Epithelial cell of esophagus (primary cell): ENCODE measurements around the gene CCT8L2.
"Not testable (repeated sequence)": the region's sequence is repeated elsewhere in the genome, so short reads cannot be mapped to it uniquely, and the experiment has no call there.

Source experiments
- DNase-seq: peaks from one replicate; pipeline ENCODE4 v3.0.0; 2010; ENCODE audit warnings: low read depth
- H3K4me3 ChIP-seq: 2 replicates; pipeline ENCODE4 v1.5.1; 2011; ENCODE audit warnings: mild to moderate bottlenecking, low read length, control low read depth
- TF ChIP-seq, protein P1 (sequence below): IDR thresholded peaks from 2 replicates; pipeline ENCODE4 v1.5.1; 2011; ENCODE audit warnings: low read depth, mild to moderate bottlenecking, low read length, control low read depth, inconsistent platforms; ENCODE audit not compliant: insufficient read depth; ENCODE audit errors: missing control alignments

The CCT8L2 gene, protein sequence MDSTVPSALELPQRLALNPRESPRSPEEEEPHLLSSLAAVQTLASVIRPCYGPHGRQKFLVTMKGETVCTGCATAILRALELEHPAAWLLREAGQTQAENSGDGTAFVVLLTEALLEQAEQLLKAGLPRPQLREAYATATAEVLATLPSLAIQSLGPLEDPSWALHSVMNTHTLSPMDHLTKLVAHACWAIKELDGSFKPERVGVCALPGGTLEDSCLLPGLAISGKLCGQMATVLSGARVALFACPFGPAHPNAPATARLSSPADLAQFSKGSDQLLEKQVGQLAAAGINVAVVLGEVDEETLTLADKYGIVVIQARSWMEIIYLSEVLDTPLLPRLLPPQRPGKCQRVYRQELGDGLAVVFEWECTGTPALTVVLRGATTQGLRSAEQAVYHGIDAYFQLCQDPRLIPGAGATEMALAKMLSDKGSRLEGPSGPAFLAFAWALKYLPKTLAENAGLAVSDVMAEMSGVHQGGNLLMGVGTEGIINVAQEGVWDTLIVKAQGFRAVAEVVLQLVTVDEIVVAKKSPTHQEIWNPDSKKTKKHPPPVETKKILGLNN

DNA sequence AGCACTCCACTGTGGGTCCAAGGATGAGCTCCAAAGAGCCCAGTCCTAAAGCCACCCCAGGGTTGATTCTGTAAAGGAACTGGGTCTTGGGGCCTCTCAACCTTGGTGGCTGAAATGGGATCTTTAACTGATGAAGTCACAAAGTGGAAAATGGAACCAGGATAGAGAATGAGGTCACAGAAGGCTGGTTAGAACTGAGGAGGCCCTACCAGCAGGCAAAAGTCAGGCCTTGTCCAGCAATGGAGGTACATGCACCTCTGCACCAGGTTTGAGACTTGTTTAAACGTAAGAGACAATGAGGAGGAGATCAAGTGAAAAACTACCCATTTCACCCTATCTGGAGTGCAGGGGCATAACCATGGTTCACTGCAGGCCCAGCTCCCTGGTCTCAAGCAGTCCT lies at the start of gene CCT8L2:
TSS of gene CCT8L2 (minus strand) at position 101 of the 400 bp plus-strand sequence. CDS start 260 bp downstream, outside the sequence.
- not testable (repeated sequence) for DNase-seq, H3K4me3 ChIP-seq

DNA sequence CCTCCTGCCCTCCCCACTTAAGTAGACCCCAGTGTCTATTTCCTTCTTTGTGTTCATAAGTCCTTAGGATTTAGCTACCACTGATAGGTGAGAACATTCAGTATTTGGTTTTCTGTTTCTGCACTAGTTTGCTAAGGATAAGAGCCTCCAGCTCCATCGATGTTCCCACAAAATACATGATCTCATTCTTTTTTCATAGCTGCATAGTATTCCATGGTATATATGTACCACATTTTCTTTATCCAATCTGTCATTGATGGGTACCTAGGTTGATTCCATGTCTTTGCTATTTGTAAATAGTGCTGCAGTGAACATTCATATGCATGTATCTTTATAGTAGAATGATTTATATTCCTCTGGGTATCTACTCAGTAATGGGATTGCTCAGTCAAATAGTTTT lies 42.8 kb upstream of the CCT8L2 start:
- not testable (repeated sequence) for DNase-seq, H3K4me3 ChIP-seq

DNA sequence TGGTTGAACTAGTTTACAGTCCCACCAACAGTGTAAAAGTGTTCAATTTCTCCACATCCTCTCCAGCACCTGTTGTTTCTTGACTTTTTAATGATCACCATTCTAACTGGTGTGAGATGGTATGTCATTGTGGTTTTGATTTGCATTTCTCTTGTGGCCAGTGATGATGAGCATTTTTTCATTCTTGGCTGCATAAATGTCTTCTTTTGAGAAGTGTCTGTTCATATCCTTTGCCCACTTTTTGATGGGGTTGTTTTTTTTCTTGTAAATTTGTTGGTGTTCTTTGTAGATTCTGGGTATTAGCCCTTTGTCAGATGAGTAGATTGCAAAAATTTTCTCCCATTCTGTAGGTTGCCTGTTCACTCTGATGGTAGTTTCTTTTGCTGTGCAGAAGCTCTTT lies 41.5 kb upstream of the CCT8L2 start:
- not testable (repeated sequence) for H3K4me3 ChIP-seq, DNase-seq

DNA sequence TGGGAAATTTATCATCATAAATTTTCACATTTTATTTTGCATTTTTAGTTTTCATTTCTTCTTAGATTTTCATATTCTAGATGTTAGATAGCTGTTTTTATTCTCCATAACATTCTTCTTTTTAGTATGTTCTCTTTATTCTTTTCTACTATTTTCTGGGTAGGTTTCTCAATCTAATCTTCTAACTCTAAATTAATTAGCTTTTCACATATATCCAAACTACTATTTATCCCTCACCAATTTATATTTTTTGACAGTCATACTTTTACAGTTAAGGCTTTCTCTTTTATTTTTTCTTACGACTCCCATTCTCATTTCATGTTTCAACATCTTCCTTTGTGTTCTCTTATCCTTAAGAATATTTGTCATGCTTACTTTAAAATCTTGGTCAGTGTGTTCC lies 35.9 kb upstream of the CCT8L2 start:
- not testable (repeated sequence) for DNase-seq, H3K4me3 ChIP-seq

DNA sequence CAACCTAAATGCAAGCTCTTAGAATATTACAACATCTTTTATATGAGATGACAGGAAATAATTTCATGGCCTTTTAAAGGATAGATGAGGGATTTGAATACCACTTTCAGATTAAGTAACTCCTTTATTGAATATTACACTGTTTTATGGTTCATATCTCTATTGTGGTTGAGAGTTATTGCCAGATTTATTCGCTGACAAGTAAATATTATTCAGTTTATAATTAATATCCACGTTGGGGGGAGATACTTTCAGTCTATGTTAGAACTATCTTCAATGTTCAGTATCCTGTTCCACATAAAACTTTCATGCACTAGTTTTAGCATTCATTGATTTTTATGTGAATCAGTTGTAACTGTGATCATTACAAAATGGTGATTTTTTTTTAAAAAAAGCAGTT lies 32.4 kb upstream of the CCT8L2 start:
- DNase-seq, H3K4me3 ChIP-seq: not testable (repeated sequence)

DNA sequence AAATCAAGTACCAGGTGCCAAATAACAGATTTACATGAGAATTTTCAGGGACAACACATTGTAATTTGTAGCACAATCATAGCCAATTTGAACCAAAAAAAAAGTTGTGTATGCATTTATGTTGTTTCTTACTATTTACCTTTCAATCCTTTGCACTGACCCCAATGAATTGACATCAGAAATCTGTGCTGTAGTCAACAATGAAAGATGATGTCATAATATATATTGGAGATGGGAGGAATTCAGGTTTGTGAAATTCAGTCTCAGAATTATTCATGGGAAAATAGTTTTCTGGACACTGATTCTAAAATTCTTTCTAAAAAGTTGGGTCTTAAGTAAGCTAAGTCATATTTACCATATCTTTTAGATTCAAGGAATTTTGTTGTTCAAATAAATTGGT lies 31.0 kb upstream of the CCT8L2 start:
- not testable (repeated sequence) for H3K4me3 ChIP-seq, DNase-seq

DNA sequence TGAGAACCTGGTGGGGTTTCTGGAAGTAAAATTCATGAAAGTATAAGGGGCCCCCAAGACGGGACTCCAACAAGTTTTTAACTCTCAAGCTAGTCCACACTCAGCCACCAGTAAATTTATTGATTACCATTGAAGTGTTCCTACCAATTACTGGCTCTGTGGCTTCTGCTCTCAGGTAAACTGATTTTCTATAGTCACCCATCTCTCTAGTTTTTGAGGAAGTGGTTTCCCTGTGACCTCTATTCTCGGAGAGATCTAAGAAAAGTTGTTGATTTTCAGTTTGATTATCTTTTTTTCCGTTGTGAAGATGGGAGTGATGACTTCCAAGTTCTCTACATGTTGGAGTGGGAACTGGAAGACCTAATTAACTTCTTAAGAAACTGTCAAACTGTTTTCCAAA lies 24.9 kb upstream of the CCT8L2 start:
- H3K4me3 ChIP-seq, DNase-seq: not testable (repeated sequence)

DNA sequence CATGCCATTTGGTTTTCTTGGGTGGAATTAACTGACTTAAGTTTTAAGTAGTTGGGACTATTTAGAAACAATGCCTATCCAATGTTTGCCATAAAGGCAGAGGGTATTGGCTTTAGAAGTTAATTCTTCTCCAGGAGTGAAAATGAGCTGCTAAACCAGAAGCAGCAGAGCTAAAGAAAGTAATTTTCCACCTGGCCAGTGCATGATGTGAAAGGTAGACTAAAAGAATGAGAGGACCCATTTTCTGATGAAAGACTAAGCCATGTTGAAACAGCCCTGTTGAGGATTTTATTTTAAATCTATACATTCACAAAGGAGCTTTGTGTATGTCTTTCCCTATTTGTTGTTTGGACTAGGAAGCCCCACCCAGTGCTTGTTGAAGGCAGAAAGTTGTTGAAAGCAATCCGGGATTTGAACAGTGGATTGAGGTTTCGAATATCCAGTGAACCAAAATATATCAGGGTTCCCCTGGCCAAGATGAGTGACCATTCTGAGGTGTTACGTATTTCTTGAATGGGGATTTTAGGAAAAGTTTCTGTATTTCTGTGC lies 23.9 kb upstream of the CCT8L2 start:
- not testable (repeated sequence) for DNase-seq

DNA sequence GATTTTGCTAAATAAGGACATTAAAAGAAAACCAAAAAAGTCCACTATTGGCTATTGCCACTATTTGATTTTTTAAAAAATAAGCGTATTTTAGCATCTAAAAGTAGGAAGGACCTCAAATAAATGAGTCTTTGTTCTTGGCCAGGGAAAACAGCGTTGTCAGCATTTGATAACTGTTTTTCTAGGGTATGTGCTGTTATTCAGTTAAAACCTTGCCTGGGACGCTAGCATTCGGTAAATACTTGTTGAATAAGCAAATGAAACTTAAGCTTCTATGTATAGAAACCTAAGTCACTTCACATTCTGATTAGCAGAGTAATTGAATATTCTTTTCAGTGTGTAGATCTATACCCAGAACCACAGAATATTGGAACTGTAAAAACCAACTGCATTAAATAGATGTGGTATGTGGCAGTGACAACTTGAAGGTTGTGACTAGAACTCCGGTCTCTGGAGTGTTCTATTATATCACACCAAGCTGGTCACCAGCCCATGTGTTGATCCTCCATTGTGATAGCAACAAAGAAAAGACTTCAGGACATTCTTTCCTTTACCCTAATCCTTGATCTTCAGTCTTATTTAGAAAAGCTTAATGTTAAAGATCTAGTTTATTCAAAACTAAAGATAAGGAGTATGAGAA lies 23.1 kb upstream of the CCT8L2 start:
- DNase-seq, H3K4me3 ChIP-seq: not testable (repeated sequence)

More for the DNA sequence above, 23.9 kb upstream of the CCT8L2 start:
- not testable (repeated sequence) for H3K4me3 ChIP-seq

DNA sequence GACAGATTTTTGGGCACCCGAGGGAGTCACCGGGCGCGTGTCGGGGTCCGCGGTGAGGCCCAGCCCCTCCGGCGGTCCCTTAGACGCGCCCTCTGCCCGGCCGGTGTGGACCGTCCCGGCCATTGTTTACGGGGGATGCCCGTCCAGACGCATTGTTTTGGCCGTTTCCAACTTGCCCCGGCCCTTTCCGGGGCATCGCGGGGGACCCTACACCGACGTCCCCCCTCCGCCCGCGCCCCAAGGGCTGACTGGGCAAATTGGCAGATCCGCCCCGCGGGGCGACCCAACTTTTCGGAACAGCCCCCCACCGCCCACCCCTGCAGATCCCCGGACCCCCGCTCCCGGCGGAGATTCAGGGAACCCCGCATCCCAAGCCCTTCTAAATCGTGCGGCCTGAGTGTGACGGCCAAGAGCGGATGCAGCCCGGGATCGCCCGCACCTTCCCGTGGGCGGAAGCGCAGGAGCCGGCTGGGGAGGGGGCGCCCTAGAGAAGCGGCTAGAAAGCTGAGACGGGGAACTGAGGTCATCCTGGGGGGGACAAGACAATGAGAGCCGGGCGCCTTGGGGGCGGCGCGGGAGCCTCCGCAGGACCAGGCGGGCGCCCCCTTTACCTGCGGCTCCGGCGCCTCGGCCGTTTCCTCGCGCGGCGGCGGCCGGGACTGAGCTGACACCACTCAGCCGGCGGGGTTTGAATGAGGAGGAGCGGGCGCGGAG lies 17.1 kb upstream of the CCT8L2 start:
- no peak for DNase-seq
- peak overlapping the region; percentile 5 for H3K4me3 ChIP-seq
- TF ChIP-seq, protein P1, sequence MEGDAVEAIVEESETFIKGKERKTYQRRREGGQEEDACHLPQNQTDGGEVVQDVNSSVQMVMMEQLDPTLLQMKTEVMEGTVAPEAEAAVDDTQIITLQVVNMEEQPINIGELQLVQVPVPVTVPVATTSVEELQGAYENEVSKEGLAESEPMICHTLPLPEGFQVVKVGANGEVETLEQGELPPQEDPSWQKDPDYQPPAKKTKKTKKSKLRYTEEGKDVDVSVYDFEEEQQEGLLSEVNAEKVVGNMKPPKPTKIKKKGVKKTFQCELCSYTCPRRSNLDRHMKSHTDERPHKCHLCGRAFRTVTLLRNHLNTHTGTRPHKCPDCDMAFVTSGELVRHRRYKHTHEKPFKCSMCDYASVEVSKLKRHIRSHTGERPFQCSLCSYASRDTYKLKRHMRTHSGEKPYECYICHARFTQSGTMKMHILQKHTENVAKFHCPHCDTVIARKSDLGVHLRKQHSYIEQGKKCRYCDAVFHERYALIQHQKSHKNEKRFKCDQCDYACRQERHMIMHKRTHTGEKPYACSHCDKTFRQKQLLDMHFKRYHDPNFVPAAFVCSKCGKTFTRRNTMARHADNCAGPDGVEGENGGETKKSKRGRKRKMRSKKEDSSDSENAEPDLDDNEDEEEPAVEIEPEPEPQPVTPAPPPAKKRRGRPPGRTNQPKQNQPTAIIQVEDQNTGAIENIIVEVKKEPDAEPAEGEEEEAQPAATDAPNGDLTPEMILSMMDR, result no peak

DNA sequence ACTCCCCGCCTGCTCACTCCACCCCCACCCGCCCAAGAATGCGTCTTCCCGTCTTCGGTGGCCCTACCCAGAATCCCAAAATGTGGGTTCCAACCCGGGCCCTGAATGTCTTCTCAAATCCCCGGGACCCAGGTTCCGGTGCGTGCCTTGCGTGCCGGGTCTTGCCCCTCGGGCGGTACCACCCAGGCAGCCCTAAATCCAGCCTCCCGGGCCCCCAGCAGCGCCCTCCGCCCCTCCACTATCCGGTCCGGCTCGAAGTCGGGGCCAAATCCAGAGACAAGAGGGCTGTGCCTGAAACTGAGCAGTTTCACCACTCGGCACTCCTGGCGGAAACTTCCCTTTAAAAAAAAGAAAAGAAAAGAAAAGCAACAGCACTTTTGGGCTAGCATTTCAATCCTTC lies 16.3 kb upstream of the CCT8L2 start:
- TF ChIP-seq, protein P1, result no peak
- H3K4me3 ChIP-seq, result no peak overlapping the region
- no peak for DNase-seq

DNA sequence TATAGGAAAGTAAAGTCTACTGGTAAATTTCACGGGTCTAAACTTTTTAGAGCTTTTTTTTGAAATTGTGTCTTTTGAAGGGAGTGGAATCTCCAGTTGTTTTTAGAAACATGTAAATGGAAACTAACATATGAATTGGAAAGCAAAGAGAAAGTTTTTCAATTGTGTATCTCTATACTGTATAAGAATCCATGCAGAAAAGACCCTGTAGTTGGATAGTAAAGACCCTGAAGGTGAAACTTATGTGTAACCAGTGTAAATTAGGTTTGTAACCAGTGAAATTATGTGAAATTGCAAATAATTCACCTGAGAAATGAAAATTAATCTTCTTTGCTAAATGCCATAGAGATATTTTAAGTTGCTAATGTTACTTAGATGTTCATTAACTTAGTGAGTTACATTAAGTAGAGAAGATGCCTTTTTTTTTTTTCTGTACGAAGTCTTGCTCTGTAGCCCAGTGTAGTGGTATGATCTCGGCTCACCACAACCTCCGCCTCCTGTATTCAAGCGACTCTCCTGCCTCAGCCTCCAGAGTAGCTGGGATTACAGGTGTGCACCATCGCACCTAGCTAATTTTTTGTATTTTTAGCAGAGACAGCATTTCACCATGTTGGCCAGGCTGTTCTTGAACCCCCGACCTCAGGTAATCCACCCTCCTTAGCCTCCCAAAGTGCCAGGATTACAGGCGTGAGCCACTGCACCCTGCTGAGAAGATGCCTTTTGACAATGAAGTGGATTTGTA lies 11.8 kb upstream of the CCT8L2 start:
- not testable (repeated sequence) for H3K4me3 ChIP-seq, DNase-seq

DNA sequence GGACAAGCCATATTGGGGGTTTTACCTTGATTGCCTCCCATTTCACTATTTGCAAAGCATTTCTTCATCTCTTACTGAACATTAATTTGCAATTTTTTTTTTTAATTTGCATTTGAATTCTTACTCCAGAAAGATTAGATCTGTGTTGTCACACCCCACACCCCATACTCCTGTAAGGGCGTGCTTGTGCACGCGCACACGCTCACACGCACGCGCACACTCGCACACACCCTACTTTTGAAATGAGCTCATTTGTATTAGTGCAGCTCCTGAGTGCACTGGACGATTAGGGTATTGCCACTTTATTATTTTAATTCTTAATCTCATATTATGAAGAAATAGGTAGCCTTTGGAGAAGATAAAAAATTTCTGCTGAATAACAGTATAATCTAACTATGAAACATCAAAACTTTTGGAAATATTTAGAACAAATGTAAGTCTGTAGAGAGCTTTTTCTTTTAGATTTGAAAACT lies 11.2 kb upstream of the CCT8L2 start:
- not testable (repeated sequence) for DNase-seq, H3K4me3 ChIP-seq
